Measurements from ENCODE around the gene ZNF524. TPM values are rescaled to one million over a fixed set of nuclear protein-coding genes. Genes with fewer than 3 reads are reported as not detected.
A peak's percentile ranks its signal among the peaks of the same experiment; 100 is the strongest.

Gene ZNF524
- total and polyA plus RNA-seq, 2 experiments from 2014 or later = 8.4 to 18.5 TPM

- no peaks in the 10 kb centered on the region for H3K27me3 ChIP-seq
- H3K9me3 ChIP-seq (ENCODE audit: low read depth) = no peaks in the 10 kb centered on the region
- no peak overlapping the region for H3K4me2 ChIP-seq
- H3K27ac ChIP-seq = no peak overlapping the region
- H3K79me2 ChIP-seq = peaks cover 23% of the 10 kb centered on the region
- no peak for TF ChIP-seq CTCF (IDR thresholded peaks at IDR 0.05; ENCODE audit: poor library complexity)
- TF ChIP-seq EZH2phosphoT487 (IDR thresholded peaks at IDR 0.05; ENCODE audit: low read depth, severe bottlenecking, unreplicated experiment) = no peak
- TF ChIP-seq EZH2 (IDR thresholded peaks at IDR 0.05; ENCODE audit: borderline replicate concordance) = no peak
- H3K4me3 ChIP-seq = no peak overlapping the region
- H4K20me1 ChIP-seq (ENCODE audit: insufficient read depth, poor library complexity, severe bottlenecking) = no peaks in the 10 kb centered on the region
- no peak for DNase-seq (ENCODE audit: low spot score)
- H2AFZ ChIP-seq = no peak overlapping the region
- H3K9me2 ChIP-seq (replicated peaks; ENCODE audit: insufficient read depth) = no peaks in the 10 kb centered on the region
- WGBS (ENCODE audit: low lambda C conversion rate, missing lambda C conversion rate) = 98% methylated on average over 21 of the region's 83 CpGs
- peaks cover 6% of the 10 kb centered on the region for H3K4me1 ChIP-seq (ENCODE audit: insufficient read depth)
- H3K36me3 ChIP-seq (replicated peaks; ENCODE audit: insufficient read depth, low read depth) = no peaks in the 10 kb centered on the region
Measured at GRCh38 chr19:55578031-55578760, 21.9 kb upstream of the ZNF524 start.

DNA sequence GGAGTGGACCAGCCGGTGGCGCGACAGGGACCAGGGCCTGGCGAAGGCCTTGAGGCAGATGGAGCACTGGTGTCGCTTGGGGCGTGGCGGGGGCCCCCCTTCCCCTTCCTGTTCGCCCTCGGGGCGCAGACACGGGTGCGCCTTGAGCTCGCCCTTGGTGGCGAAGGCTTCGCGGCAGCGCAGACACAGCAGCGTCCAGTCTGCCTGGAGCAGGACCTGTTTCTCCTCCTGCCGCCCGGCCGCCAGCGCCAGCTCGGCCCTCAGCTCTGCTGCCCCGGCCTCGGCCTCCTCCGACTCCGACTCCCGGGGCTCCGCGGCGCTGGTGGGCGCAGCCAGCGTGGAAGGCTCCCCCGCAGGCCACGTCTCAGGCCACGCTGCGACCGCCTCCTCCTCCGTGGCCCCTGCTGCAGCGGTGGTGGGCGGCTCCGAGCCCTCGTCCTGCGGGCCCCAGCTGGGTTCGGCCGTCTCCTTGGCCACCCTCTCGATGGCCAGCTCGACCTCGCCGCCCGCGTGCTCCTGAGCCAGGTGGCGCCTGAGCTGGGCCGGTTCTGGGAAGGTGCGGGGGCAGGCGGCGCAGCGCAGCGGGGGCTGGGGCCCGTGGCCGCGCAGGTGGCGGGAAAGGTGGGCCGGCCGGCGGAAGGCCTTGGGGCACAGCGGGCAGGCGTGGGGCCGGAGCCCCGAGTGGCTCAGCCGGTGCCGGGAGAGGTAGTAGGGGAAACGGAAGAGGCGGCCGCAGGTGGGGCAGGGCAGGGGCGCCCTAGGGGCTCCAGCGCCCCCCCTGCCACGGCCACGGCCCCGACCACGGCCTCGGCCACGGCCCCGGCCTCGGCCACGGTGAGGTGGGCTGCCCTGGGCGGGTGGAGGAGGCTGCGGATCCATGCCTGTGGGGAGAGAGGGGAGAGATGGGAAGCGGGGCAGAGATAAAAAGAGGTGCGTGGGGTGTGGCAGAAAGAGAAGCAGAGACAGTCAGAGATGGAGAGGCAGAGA, 21.0 kb upstream of the ZNF524 start:
- WGBS (ENCODE audit: low lambda C conversion rate, missing lambda C conversion rate) = 94% methylated on average over 31 of the region's 90 CpGs
- Histone ChIP-seq H3K9me2 (replicated peaks; ENCODE audit: insufficient read depth) (no peaks in the 10 kb centered on the region), H3K27me3 (no peaks in the 10 kb centered on the region), H3K36me3 (replicated peaks; ENCODE audit: insufficient read depth, low read depth) (no peaks in the 10 kb centered on the region), H4K20me1 (ENCODE audit: insufficient read depth, poor library complexity, severe bottlenecking) (no peaks in the 10 kb centered on the region), H3K4me3 (no peak overlapping the region), H3K9me3 (ENCODE audit: low read depth) (no peaks in the 10 kb centered on the region), H3K4me1 (ENCODE audit: insufficient read depth) (peaks cover 6% of the 10 kb centered on the region), H3K4me2 (peak overlapping the region; percentile 98), H3K27ac (no peak overlapping the region), H2AFZ (no peak overlapping the region), H3K79me2 (peaks cover 23% of the 10 kb centered on the region)
- DNase-seq (ENCODE audit: low spot score) = no peak
- TF ChIP-seq CTCF (IDR thresholded peaks at IDR 0.05; ENCODE audit: poor library complexity) (no peak), EZH2 (IDR thresholded peaks at IDR 0.05; ENCODE audit: borderline replicate concordance) (no peak), EZH2phosphoT487 (IDR thresholded peaks at IDR 0.05; ENCODE audit: low read depth, severe bottlenecking, unreplicated experiment) (no peak)

DNA sequence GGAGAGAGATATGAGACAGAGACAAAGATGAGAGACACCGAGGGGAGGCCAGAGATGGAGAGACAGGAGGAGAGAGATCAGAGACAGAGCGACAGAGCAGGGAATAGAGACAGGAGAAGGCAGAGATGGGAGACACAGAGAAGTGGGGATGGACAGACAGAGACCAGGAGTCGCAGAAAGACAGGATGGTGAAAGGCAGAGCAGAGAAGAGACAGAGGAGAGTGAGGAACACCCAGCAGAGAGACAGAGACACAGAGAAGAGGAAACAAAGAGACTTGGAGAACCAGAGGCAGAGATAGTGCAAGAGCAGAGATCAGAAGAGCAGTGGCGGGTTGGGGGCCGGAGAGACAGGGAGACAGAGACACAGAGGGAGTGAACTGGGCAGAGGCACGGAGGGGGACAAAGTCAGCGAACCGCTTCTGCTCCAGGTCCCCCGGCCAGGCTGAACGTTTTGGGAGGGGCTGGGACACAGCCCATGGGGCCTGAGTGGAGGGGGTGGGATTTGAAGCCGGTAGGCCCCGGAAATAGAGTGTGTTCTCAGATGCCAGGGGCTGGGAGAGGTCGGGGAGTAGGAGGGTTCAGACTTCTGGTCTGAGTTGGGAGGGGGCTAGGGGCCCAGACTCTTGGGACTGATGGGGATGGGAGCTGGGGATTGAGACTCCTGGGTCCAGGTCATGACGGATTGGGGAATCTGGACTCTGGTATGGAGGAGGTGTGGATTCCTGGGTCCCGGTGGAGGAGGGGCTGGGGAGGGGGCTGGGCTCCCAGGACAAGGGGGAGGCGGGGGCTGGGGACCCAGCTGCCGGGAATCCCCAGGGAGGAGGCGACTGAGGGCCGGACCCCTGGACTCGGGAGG, 20.1 kb upstream of the ZNF524 start:
- WGBS (ENCODE audit: low lambda C conversion rate, missing lambda C conversion rate) = 16% methylated on average over 14 of the region's 20 CpGs
- peaks cover 6% of the 10 kb centered on the region for H3K4me1 ChIP-seq (ENCODE audit: insufficient read depth)
- peak overlapping the region; percentile 82 for H3K4me3 ChIP-seq
- H3K27me3 ChIP-seq = no peaks in the 10 kb centered on the region
- H2AFZ ChIP-seq = peak overlapping the region; percentile 65
- peaks cover 23% of the 10 kb centered on the region for H3K79me2 ChIP-seq
- TF ChIP-seq CTCF (IDR thresholded peaks at IDR 0.05; ENCODE audit: poor library complexity) (no peak), EZH2phosphoT487 (IDR thresholded peaks at IDR 0.05; ENCODE audit: low read depth, severe bottlenecking, unreplicated experiment) (no peak), EZH2 (IDR thresholded peaks at IDR 0.05; ENCODE audit: borderline replicate concordance) (no peak)
- H4K20me1 ChIP-seq (ENCODE audit: insufficient read depth, poor library complexity, severe bottlenecking) = no peaks in the 10 kb centered on the region
- H3K27ac ChIP-seq = peak overlapping the region; percentile 97
- H3K36me3 ChIP-seq (replicated peaks; ENCODE audit: insufficient read depth, low read depth) = no peaks in the 10 kb centered on the region
- no peaks in the 10 kb centered on the region for H3K9me2 ChIP-seq (replicated peaks; ENCODE audit: insufficient read depth)
- H3K4me2 ChIP-seq = peak overlapping the region; percentile 98
- H3K9me3 ChIP-seq (ENCODE audit: low read depth) = no peaks in the 10 kb centered on the region
- peak; percentile 63 for DNase-seq (ENCODE audit: low spot score)
